Measurements from ENCODE around the gene WDR47.
A peak's percentile ranks its signal among the peaks of the same experiment; 100 is the strongest.
"Not testable (repeated sequence)": the region's sequence is repeated elsewhere in the genome, so short reads cannot be mapped to it uniquely, and the experiment has no call there.

WDR47 gene

GRCh38 chr1:108961752-108962486 lies 80.0 kb downstream of the WDR47 start:
- DNase-seq, result no peak

DNA sequence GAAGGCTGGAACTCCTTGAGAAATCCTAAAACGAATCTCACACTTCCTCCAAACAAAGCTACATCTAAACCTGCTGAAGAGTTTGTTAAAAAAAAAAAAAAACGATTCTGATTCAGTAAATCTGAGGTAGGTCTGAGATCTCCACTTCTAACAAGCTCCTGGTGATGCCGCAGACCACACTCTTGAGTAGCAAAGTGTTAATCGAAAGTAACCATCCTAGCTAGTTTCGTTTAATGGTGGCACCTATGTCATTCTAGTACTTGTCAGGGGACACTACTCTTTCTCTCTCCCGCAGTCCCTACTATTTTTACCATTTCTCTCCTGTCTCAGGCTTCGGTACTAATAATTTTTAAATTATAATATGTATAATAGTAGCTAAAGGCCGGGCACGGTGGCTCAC lies 80.7 kb downstream of the WDR47 start:
- DNase-seq, result peak; percentile 61

- no peak for DNase-seq
Observed at GRCh38 chr1:108960719-108961118, 81.2 kb downstream of the WDR47 start.

- no peak for DNase-seq
Observed at GRCh38 chr1:108957888-108958287, 84.0 kb downstream of the WDR47 start.

DNA sequence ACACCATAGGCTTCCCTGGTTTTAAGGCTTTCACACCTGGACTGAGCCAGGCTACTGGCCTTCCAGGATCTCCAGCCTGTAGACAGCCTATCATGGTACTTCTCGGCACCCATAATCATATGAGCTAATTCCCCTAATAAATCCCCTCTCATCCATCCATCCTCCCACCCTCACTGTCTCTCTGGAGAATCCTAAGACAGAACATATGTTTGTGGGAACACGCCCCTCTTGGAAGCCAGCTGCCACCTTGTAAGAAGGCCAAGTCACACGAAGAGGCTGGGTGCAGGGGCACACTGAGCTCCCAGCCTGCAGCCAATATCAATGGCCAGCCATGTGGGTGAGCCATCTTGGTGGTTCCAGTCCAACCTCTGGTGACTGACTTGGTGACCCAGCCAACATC lies 86.0 kb downstream of the WDR47 start:
- DNase-seq, result no peak

- no peak for DNase-seq
Observed at GRCh38 chr1:108955111-108955510, 86.8 kb downstream of the WDR47 start.

GRCh38 chr1:108953452-108953851 lies 88.5 kb downstream of the WDR47 start:
- DNase-seq, result no peak

DNA sequence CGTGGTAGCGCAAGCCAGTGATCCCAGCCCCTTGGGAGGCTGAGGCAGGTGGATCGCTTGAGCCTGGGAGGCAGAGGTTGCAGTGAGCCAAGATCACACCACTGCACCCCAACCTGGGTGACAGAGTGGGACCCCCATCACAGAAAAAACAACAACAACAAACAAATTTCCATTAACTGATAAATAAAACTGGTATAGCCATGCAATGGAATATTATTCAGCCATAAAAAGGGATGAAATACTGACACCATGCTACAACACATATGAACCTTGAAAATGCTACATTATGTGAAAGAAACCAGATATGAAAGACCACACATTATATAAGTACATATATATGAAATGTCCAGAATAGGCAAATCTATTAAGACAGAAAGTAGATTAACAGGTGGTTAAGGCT lies 90.7 kb downstream of the WDR47 start:
- no peak for DNase-seq

GRCh38 chr1:108949044-108949443 lies 92.9 kb downstream of the WDR47 start:
- DNase-seq, result no peak

DNA sequence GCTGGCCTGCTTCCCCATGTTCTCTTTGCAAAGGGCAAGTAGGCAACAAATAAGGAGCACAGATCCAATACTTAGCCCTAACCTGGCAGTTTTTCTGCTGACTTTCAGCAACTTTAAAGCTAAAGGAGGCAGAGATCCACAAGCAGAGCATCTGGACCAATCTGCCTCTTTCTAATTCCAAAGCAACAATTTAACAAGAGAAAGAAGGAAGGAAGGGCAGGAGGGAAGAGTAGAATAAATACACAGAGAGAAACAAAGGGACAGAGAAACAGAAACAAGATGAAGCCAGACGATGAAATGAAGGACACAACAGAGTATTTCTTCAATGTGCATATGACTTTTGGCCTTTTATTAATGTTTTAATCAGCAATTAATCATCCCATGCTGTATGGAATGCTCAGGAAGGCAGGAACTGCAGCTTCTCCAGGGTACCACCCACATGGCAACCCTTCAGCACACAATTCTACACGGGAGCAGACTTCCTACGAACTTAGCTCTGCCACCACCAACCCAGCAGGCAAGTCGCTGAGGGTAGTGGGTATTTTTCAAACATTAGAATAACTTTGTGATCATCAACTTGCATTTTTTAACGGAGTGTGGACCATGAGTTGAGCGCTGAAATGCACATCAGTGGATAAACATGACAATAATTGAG lies 93.9 kb downstream of the WDR47 start:
- no peak for DNase-seq

DNA sequence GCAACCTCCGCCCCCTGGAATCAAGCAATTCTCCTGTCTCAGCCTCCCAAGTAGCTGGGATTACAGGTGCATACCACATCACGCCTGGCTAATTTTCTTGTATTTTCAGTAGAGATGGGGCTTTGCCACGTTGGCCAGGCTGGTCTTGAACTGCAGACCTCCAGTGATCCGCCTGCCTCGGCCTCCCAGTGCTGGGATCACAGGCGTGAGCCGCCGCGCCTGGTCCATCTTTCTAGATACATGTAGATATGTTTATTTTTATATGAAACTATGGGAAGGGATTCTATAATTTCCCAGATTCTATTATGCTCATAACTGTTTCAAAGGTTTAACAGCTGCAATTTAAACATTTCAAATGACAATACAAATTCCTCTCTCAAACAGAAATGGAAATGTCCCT lies 105.7 kb downstream of the WDR47 start:
- no peak for DNase-seq

GRCh38 chr1:108933944-108934343 lies 108.0 kb downstream of the WDR47 start:
- no peak for DNase-seq

DNA sequence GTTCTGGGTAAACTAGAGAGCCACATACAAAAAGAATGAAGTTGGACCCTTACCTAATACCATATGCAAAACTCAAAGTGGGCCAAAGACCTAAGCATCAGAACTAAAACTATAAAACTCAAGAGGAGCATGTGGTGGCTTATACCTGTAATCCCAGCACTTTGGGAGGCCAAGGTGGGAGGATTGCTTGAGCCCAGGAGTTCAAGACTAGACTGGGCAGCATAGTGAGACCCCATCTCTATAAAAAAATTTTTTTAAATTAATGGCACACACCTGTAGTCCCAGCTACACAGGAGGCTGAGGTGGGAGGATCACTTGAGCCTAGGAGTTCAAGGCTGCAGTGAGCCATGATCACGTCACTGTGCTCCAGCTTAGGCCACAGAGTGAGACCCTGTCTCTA lies 114.3 kb downstream of the WDR47 start:
- DNase-seq, result not testable (repeated sequence)

DNA sequence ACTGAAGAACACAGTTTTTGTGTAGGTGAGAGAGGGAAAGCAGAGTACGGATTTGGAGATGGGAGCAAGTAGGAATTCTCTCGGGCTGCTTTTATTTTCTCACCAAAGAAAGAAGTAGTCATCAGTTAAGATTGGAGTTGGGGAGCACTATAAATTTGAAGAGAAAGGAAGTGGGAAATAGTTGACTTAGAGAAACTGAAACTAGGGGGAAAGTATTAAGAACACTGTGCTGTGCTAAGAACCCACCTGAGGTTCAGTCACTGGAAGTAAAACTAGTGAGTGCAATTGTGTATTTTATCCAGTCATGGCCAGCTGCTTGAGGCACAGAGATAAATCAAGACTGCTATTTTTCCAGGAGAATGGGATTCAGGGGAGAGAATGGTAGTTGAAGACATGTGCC lies 116.0 kb downstream of the WDR47 start:
- DNase-seq, result no peak
